ENCODE data around the gene RARA.
"Not testable (repeated sequence)": the region's sequence is repeated elsewhere in the genome, so short reads cannot be mapped to it uniquely, and the experiment has no call there.

Gene RARA

GRCh38 chr17:40374821-40375498, 66.0 kb downstream of the RARA start:
- DNase-seq (ENCODE audit: low spot score): no peak

- not testable (repeated sequence) for DNase-seq (ENCODE audit: low spot score)
These were observed 66.8 kb downstream of the RARA start for GRCh38 chr17:40375786-40376185.

- DNase-seq (ENCODE audit: low spot score): not testable (repeated sequence)
These were observed 67.6 kb downstream of the RARA start for GRCh38 chr17:40376541-40376940.

GRCh38 chr17:40377832-40378231, 68.9 kb downstream of the RARA start:
- DNase-seq (ENCODE audit: low spot score): no peak

GRCh38 chr17:40378966-40379365, 70.0 kb downstream of the RARA start:
- DNase-seq (ENCODE audit: low spot score): no peak

GRCh38 chr17:40382251-40382650, 73.3 kb downstream of the RARA start:
- DNase-seq (ENCODE audit: low spot score): no peak

GRCh38 chr17:40386555-40386954, 77.6 kb downstream of the RARA start:
- not testable (repeated sequence) for DNase-seq (ENCODE audit: low spot score)

GRCh38 chr17:40399185-40399584, 90.2 kb downstream of the RARA start:
- peak; percentile 67 for DNase-seq (ENCODE audit: low spot score)

GRCh38 chr17:40402668-40403067, 93.7 kb downstream of the RARA start:
- no peak for DNase-seq (ENCODE audit: low spot score)

GRCh38 chr17:40404003-40404402, 95.0 kb downstream of the RARA start:
- no peak for DNase-seq (ENCODE audit: low spot score)
